Measurements from ENCODE around the gene TRNT1.

DNA sequence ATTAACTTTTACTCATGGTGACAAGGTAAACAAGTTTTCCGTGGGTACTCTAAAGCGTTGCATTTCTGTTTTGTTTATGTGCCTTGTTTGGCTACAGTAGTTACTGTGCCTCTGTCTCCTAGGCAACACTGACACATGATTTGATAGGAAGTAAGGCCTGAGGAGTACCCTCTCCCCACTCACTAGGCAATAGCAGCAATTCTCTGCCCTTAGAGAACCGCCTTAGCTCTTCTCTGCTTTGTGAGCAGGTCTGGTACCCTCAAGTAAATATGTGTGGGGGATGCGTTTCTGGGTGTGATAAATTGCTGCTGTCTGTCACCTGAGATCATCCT lies 16.5 kb upstream of the TRNT1 start, which contains the start of gene IL5RA:
- TF ChIP-seq CTCF (IDR thresholded peaks at IDR 0.05; ENCODE audit: poor library complexity, severe bottlenecking), result no peak
- no peak for TF ChIP-seq MXI1 (conservative IDR thresholded peaks at IDR 0.05; ENCODE audit: poor library complexity, severe bottlenecking)
- no peak for TF ChIP-seq TAF1 (IDR thresholded peaks at IDR 0.05; ENCODE audit: low read depth)
- TF ChIP-seq POLR2AphosphoS5 (IDR thresholded peaks at IDR 0.05), result peak; percentile 14
- TF ChIP-seq EZH2 (IDR thresholded peaks at IDR 0.05; ENCODE audit: borderline replicate concordance, insufficient read depth, low read length, poor library complexity, severe bottlenecking), result no peak
- no peak for TF ChIP-seq RAD21 (conservative IDR thresholded peaks at IDR 0.05)

Measured in neural cell (in vitro differentiated cells).